NT2/D1 (cell line): ENCODE data around the gene RFT1.

Experiments used
- SUZ12 ChIP-seq: IDR thresholded peaks from 2 replicates; pipeline ENCODE4 v1.6.1; 2011; ENCODE audit not compliant: insufficient read length, insufficient read depth; ENCODE audit errors: extremely low read depth
- YY1 ChIP-seq: IDR thresholded peaks from 2 replicates; pipeline ENCODE4 v1.6.1; 2011; ENCODE audit not compliant: insufficient read length, insufficient read depth
- ZNF274 ChIP-seq: IDR thresholded peaks from 2 replicates; pipeline ENCODE4 v1.6.1; 2011; ENCODE audit warnings: mild to moderate bottlenecking, low read depth, low read length

DNA sequence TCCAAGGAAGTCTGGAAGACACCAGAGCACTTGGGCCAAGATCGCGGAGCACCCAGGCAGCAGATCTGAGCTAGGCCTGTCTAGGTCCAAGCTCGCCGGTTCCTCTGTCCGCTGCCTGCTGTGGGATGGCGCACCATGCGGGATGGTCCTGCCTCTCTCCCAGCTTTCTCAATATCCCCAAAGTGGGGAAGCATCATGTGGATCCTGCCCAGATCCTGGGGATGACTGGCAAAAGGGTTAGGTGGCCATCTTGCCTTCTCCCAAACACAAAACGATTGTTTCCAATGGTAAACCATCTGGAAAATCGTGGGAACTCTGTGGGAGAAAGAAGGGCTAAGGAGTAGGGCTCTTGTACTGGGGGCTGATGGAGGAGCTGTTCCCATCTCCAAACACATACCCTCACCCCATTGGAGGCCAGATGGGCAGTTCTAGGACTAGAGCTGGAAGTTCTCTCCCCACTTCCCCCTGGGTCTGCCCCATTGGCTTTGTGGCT, 39.6 kb upstream of the RFT1 start:
- TF ChIP-seq YY1: no peak
- no peak for TF ChIP-seq ZNF274
- TF ChIP-seq SUZ12: no peak
